Trophoblast cell (in vitro differentiated cells and primary cell): ENCODE measurements around the gene LPCAT3.

Source experiments
- DNase-seq, 2 donors: peaks; one replicate each; pipeline ENCODE4 v3.0.0-alpha.2; 2016
- H2AFZ ChIP-seq: 2 replicates; pipeline ENCODE4 v1.6.1; 2013; ENCODE audit warnings: low read length, moderate library complexity, mild to moderate bottlenecking; ENCODE audit not compliant: insufficient read depth, poor library complexity
- H2AK5ac ChIP-seq: 2 replicates; pipeline ENCODE4 v1.6.1; 2013; ENCODE audit warnings: mild to moderate bottlenecking, low read length
- H2BK120ac ChIP-seq: 2 replicates; pipeline ENCODE4 v1.6.1; 2013; ENCODE audit warnings: low read length, mild to moderate bottlenecking, moderate library complexity; ENCODE audit not compliant: insufficient read depth, poor library complexity
- H2BK12ac ChIP-seq: 2 replicates; pipeline ENCODE4 v1.6.1; 2013; ENCODE audit warnings: mild to moderate bottlenecking, low read length, moderate library complexity
- H2BK5ac ChIP-seq: 2 replicates; pipeline ENCODE4 v1.6.1; 2013; ENCODE audit warnings: low read length, low read depth, moderate library complexity, mild to moderate bottlenecking; ENCODE audit not compliant: poor library complexity
- H3K14ac ChIP-seq: 2 replicates; pipeline ENCODE4 v1.6.1; 2013; ENCODE audit warnings: mild to moderate bottlenecking, low read length
- H3K18ac ChIP-seq: 2 replicates; pipeline ENCODE4 v1.6.1; 2013; ENCODE audit warnings: mild to moderate bottlenecking, low read length
- H3K23ac ChIP-seq: 2 replicates; pipeline ENCODE4 v1.6.1; 2013; ENCODE audit warnings: low read length
- H3K27ac ChIP-seq: 2 replicates; pipeline ENCODE4 v1.5.1; 2013; ENCODE audit warnings: low read depth, mild to moderate bottlenecking, inconsistent platforms, low read length, moderate library complexity
- H3K27me3 ChIP-seq: 2 replicates; pipeline ENCODE4 v1.6.1; 2013; ENCODE audit warnings: inconsistent platforms, mild to moderate bottlenecking, low read length, moderate library complexity; ENCODE audit not compliant: insufficient read depth
- H3K36me3 ChIP-seq, 2 experiments: 1 replicate in 1 of 2; 2 replicates in 1 of 2; pipeline ENCODE4 v1.6.1; 2013; ENCODE audit warnings: low read length in 2 of 2, mild to moderate bottlenecking in 2 of 2, moderate library complexity in 1 of 2; ENCODE audit not compliant: insufficient read depth in 2 of 2, control insufficient read depth in 1 of 2
- H3K4ac ChIP-seq: 2 replicates; pipeline ENCODE4 v1.6.1; 2013; ENCODE audit warnings: low read depth, mild to moderate bottlenecking, low read length, moderate library complexity
- H3K4me1 ChIP-seq, 2 experiments: 1 replicate in 1 of 2; 2 replicates in 1 of 2; pipeline ENCODE4 v1.6.1; 2013; ENCODE audit warnings: low read length in 2 of 2, mild to moderate bottlenecking in 2 of 2, moderate library complexity in 1 of 2; ENCODE audit not compliant: insufficient read depth in 2 of 2, control insufficient read depth in 1 of 2
- H3K4me2 ChIP-seq: 2 replicates; pipeline ENCODE4 v1.6.1; 2013; ENCODE audit warnings: inconsistent platforms, mild to moderate bottlenecking, low read length, moderate library complexity
- H3K4me3 ChIP-seq: 2 replicates; pipeline ENCODE4 v1.5.1; 2013; ENCODE audit warnings: mild to moderate bottlenecking, low read depth, low read length, inconsistent platforms
- H3K79me1 ChIP-seq: one replicate; pipeline ENCODE4 v1.6.1; 2013; ENCODE audit warnings: low read length
- H3K79me2 ChIP-seq: 2 replicates; pipeline ENCODE4 v1.6.1; 2013; ENCODE audit warnings: low read length, mild to moderate bottlenecking; ENCODE audit not compliant: control insufficient read depth, insufficient read depth, poor library complexity
- H3K9ac ChIP-seq: 2 replicates; pipeline ENCODE4 v1.6.1; 2013; ENCODE audit warnings: mild to moderate bottlenecking, low read length
- H3K9me3 ChIP-seq: 2 replicates; pipeline ENCODE4 v1.6.1; 2013; ENCODE audit warnings: low read depth, mild to moderate bottlenecking, control low read depth, inconsistent platforms, low read length; ENCODE audit not compliant: insufficient read depth
- H4K12ac ChIP-seq: 2 replicates; pipeline ENCODE4 v1.6.1; 2013; ENCODE audit warnings: low read depth, mild to moderate bottlenecking, low read length, moderate library complexity
- H4K8ac ChIP-seq: 2 replicates; pipeline ENCODE4 v1.6.1; 2013; ENCODE audit warnings: low read depth, mild to moderate bottlenecking, low read length, moderate library complexity
- H4K91ac ChIP-seq: one replicate; pipeline ENCODE4 v1.6.1; 2013; ENCODE audit warnings: low read depth, mild to moderate bottlenecking, low read length, moderate library complexity
- WGBS: extraction: QIAGEN DNeasy Blood & Tissue Kit; methylation state at CpG from one replicate; pipeline ENCODE4 v1.1.7; 2013; ENCODE audit warnings: missing lambda C conversion rate; ENCODE audit not compliant: insufficient read length, insufficient coverage; ENCODE audit errors: extremely low coverage; 5-methylcytosine and 5-hydroxymethylcytosine counted together

LPCAT3 gene

GRCh38 chr12:6942331-6942665 is 76.0 kb downstream of the LPCAT3 start:
- no CpG with 5 or more reads among the region's 11 CpGs for WGBS

GRCh38 chr12:6941782-6942181 is 76.5 kb downstream of the LPCAT3 start:
- H3K9ac ChIP-seq, result no peak overlapping the region
- no peak overlapping the region for H3K4me3 ChIP-seq
- no peak overlapping the region for H4K8ac ChIP-seq
- H4K12ac ChIP-seq, result no peak overlapping the region
- WGBS, result no CpG with 5 or more reads among the region's 12 CpGs
- no peak overlapping the region for H3K27ac ChIP-seq
- no peak for DNase-seq
- H3K14ac ChIP-seq, result no peak overlapping the region
- H3K9me3 ChIP-seq, result peaks cover 2% of the 10 kb centered on the region
- H4K91ac ChIP-seq, result no peak overlapping the region
- H2BK5ac ChIP-seq, result no peak overlapping the region
- H2BK12ac ChIP-seq, result no peak overlapping the region
- H3K79me2 ChIP-seq, result peaks cover 7% of the 10 kb centered on the region
- no peak overlapping the region for H2BK120ac ChIP-seq
- H3K36me3 ChIP-seq, result peaks cover 35 to 38% of the 10 kb centered on the region in 2 experiments
- H3K18ac ChIP-seq, result no peak overlapping the region
- no peak overlapping the region for H2AK5ac ChIP-seq
- peaks cover 22% of the 10 kb centered on the region for H3K79me1 ChIP-seq
- H3K4me2 ChIP-seq, result no peak overlapping the region
- H2AFZ ChIP-seq, result no peak overlapping the region
- no peaks in the 10 kb centered on the region for H3K27me3 ChIP-seq
- H3K4ac ChIP-seq, result no peak overlapping the region
- H3K23ac ChIP-seq, result no peak overlapping the region
- H3K4me1 ChIP-seq, result peaks cover 16% of the 10 kb centered on the region in 2 experiments

More at GRCh38 chr12:6942331-6942665, 76.0 kb downstream of the LPCAT3 start:
- peaks cover 30 to 34% of the 10 kb centered on the region in 2 experiments for H3K36me3 ChIP-seq
- no peak overlapping the region for H3K14ac ChIP-seq
- no peak overlapping the region for H3K4me2 ChIP-seq
- H3K9ac ChIP-seq, result no peak overlapping the region
- no peak overlapping the region for H3K23ac ChIP-seq
- no peak overlapping the region for H2AFZ ChIP-seq
- H2BK5ac ChIP-seq, result no peak overlapping the region
- H4K91ac ChIP-seq, result no peak overlapping the region
- H3K4ac ChIP-seq, result no peak overlapping the region
- H2AK5ac ChIP-seq, result no peak overlapping the region
- H3K27me3 ChIP-seq, result no peaks in the 10 kb centered on the region
- H3K4me1 ChIP-seq, result peaks cover 13 to 17% of the 10 kb centered on the region in 2 experiments
- H3K79me1 ChIP-seq, result peaks cover 23% of the 10 kb centered on the region
- DNase-seq, result no peak
- no peak overlapping the region for H4K8ac ChIP-seq
- no peak overlapping the region for H3K18ac ChIP-seq
- no peak overlapping the region for H4K12ac ChIP-seq
- peaks cover 2% of the 10 kb centered on the region for H3K9me3 ChIP-seq
- H3K4me3 ChIP-seq, result no peak overlapping the region
- H2BK120ac ChIP-seq, result no peak overlapping the region
- no peak overlapping the region for H3K27ac ChIP-seq
- H3K79me2 ChIP-seq, result peaks cover 7% of the 10 kb centered on the region
- no peak overlapping the region for H2BK12ac ChIP-seq

GRCh38 chr12:6941267-6941666 is 77.0 kb downstream of the LPCAT3 start:
- H4K8ac ChIP-seq, result no peak overlapping the region
- no CpG with 5 or more reads among the region's 12 CpGs for WGBS
- H3K14ac ChIP-seq, result no peak overlapping the region

GRCh38 chr12:6939191-6939540 is 79.1 kb downstream of the LPCAT3 start:
- Histone ChIP-seq H3K9ac (no peak overlapping the region), H2AK5ac (no peak overlapping the region), H2BK12ac (no peak overlapping the region), H2BK120ac (no peak overlapping the region), H3K23ac (no peak overlapping the region), H4K12ac (peak overlapping the region; percentile 55), H3K36me3 (peaks cover 58 to 64% of the 10 kb centered on the region in 2 experiments), H3K27me3 (no peaks in the 10 kb centered on the region), H3K14ac (no peak overlapping the region), H3K4me2 (no peak overlapping the region), H2BK5ac (no peak overlapping the region), H2AFZ (no peak overlapping the region), H3K4me1 (peaks cover 7 to 9% of the 10 kb centered on the region in 2 experiments), H3K27ac (no peak overlapping the region), H3K18ac (peak overlapping the region; percentile 40), H4K91ac (no peak overlapping the region), H3K4me3 (no peak overlapping the region), H3K79me1 (peaks cover 11% of the 10 kb centered on the region), H3K9me3 (peaks cover 2% of the 10 kb centered on the region), H3K79me2 (peaks cover 5% of the 10 kb centered on the region), H4K8ac (peak overlapping the region; percentile 18), H3K4ac (no peak overlapping the region)
- WGBS, result no CpG with 5 or more reads among the region's 2 CpGs
- DNase-seq, result no peak

More at GRCh38 chr12:6941267-6941666, 77.0 kb downstream of the LPCAT3 start:
- H3K9me3 ChIP-seq, result peaks cover 2% of the 10 kb centered on the region
- no peak overlapping the region for H3K23ac ChIP-seq
- no peak overlapping the region for H4K91ac ChIP-seq
- no peak overlapping the region for H2AFZ ChIP-seq
- no peak overlapping the region for H3K4me2 ChIP-seq
- H3K4me3 ChIP-seq, result no peak overlapping the region
- H3K9ac ChIP-seq, result no peak overlapping the region
- peaks cover 16 to 18% of the 10 kb centered on the region in 2 experiments for H3K4me1 ChIP-seq
- H3K18ac ChIP-seq, result no peak overlapping the region
- H3K27me3 ChIP-seq, result no peaks in the 10 kb centered on the region
- no peak overlapping the region for H2AK5ac ChIP-seq
- H3K79me1 ChIP-seq, result peaks cover 19% of the 10 kb centered on the region
- no peak overlapping the region for H2BK120ac ChIP-seq
- H3K4ac ChIP-seq, result no peak overlapping the region
- no peak overlapping the region for H4K12ac ChIP-seq
- no peak overlapping the region for H2BK5ac ChIP-seq
- DNase-seq, result no peak
- H3K79me2 ChIP-seq, result peaks cover 7% of the 10 kb centered on the region
- peaks cover 40 to 43% of the 10 kb centered on the region in 2 experiments for H3K36me3 ChIP-seq
- H3K27ac ChIP-seq, result no peak overlapping the region
- no peak overlapping the region for H2BK12ac ChIP-seq
